Uterus (tissue), 2 donors: ENCODE results near the gene CMTM6.

Source experiments
- CTCF ChIP-seq, 4 experiments: fragments of 200-600 bp in 2 of 4; fragments of 450-650 bp in 2 of 4; sonication (generic) in 2 of 4; IDR thresholded peaks; one replicate each; pipeline ENCODE4 v1.5.1; 2016 to 2019; ENCODE audit warnings: antibody characterized with exemption in 4 of 4, mild to moderate bottlenecking in 2 of 4, moderate library complexity in 1 of 4
- POLR2A ChIP-seq, 2 donors: fragments of 450-650 bp; IDR thresholded peaks; one replicate each; pipeline ENCODE4 v1.6.1; 2016; ENCODE audit warnings: antibody characterized with exemption in 2 of 2, mild to moderate bottlenecking in 1 of 2, moderate library complexity in 1 of 2

- TF ChIP-seq POLR2A (IDR thresholded peaks at IDR 0.05) = no peak
- no peak for TF ChIP-seq CTCF (IDR thresholded peaks at IDR 0.05)
These were observed 40.2 kb upstream of the CMTM6 start for GRCh38 chr3:32542807-32543206.
